ENCODE measurements around the gene PLEKHA5.
"Not testable (repeated sequence)": the region's sequence is repeated elsewhere in the genome, so short reads cannot be mapped to it uniquely, and the experiment has no call there.

Gene PLEKHA5

GRCh38 chr12:19203013-19203412 is 73.5 kb downstream of the PLEKHA5 start:
- DNase-seq (ENCODE audit: low spot score): no peak

- no peak for DNase-seq (ENCODE audit: low spot score)
Observed at GRCh38 chr12:19203539-19204506, 74.3 kb downstream of the PLEKHA5 start.

DNA sequence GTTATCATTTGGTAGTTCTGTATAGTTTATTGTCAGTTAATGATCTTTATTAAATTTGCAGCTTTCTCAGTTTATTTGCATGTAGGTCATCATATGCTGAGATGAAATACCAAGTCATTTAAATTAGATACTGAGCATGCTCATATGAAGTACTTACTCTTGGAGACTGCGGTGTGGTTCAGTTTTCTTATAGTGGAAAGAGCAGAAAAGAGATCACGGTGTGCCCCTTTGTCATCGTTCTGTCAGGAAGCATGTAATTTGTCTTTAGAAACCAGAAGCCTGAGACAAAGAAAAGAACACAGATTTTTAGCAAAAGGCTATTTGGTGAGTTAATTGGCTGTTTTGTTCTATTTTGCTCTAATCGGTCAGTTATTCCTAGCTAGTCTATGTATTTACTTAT is 75.6 kb downstream of the PLEKHA5 start:
- no peak for DNase-seq (ENCODE audit: low spot score)

DNA sequence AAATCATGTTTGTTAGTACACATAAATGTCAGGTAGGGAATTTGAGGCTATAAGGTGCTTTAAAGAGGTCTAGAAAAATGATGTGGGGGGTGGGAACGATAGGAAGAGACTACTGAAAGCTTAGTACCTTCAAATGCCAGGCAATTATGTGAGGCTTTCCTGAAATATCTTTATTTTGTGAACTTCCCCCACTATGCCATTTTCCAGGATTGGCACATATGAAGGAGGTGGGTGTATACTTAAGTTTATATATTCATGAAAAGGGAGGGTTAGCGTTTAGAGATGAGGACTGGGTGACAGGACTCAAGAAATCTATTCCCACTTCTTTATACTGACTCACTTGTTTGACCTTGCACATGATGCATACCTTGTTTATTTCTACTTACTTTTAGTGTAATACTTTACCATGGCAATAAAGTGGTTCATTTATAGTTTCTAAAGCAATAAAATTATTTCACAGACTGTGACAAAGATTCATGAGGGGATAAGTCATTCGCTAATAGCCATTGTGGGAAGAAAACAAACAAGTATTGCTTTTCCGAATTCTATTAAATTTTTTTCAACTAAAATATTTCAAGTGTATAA is 77.1 kb downstream of the PLEKHA5 start:
- DNase-seq (ENCODE audit: low spot score): no peak

DNA sequence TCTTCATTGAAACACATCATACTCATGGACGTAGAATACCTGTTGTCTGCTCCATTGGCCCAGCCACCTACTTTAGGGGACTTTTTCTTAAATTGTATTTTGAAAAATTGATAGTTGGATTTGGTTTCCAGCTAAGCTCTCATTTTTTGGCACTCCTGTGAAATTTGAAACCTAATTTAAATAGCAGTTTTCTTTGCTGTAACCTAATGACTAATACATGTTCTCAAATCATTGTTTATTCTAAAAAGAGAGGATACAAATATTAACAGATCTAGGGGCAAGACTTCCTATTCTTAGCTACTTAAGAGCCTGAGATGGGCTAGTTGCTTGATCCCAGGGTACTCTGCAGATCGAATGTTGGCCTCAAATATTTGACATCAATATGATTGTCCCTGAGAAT is 78.9 kb downstream of the PLEKHA5 start:
- no peak for DNase-seq (ENCODE audit: low spot score)

DNA sequence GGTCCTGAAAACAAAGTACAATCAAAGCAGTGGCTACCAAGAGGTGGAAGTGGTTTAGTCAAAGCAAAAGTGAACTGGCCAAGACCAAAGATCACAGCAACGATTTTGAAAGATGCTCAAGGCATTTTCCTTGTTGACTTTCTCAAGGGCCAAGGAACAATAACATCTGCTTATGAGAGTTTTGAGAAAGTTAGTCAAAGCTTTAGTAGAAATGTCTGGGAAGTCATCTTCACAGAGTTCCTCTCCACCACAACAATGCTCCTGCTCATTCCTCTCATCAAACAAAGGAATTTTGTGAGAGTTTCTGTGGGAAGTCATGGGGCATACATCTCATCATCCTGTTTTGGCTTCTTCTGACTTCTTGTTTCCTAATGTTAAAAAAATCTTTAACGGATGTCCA is 80.1 kb downstream of the PLEKHA5 start:
- DNase-seq (ENCODE audit: low spot score): no peak

GRCh38 chr12:19211802-19212201 is 82.3 kb downstream of the PLEKHA5 start:
- no peak for DNase-seq (ENCODE audit: low spot score)

DNA sequence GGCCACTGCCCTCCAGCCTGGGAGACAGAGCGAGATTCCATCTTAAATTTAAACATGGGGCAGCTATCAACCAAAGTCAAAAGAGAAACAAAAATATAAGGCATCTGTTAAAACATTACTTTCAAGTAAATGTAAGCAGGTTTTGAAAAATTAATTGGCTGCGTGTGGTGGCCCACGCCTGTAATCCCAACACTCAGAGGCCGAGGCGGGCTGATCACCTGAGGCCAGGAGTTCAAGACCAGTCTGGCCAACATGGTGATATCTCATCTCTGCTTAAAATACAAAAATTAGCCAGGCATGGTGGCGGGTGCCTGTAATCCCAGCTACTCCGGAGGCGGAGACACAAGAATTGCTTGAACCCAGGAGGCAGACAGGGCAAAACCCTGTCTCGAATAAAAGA is 82.7 kb downstream of the PLEKHA5 start:
- no peak for DNase-seq (ENCODE audit: low spot score)

- DNase-seq (ENCODE audit: low spot score): no peak
Observed at GRCh38 chr12:19214020-19214419, 84.5 kb downstream of the PLEKHA5 start.

DNA sequence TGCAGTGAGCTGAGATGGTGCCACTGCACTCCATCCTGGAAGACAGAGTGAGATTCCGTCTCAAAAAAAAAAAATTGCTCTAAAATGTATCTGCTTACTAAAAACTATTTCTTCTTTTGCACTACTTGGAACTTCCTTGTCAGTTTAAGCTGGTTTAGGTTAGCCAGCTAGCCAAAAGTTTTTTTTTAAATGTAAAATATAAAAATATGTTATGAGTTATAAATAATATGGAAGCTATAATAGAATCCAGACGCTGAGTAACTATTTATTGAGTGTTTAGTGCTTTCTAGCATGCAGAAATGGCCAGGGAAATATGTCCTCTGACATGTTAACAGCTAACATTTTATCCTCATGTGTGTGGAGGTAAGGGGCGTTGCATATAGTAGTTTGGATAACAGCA is 85.6 kb downstream of the PLEKHA5 start:
- no peak for DNase-seq (ENCODE audit: low spot score)

- no peak for DNase-seq (ENCODE audit: low spot score)
Observed at GRCh38 chr12:19217446-19217845, 87.9 kb downstream of the PLEKHA5 start.

DNA sequence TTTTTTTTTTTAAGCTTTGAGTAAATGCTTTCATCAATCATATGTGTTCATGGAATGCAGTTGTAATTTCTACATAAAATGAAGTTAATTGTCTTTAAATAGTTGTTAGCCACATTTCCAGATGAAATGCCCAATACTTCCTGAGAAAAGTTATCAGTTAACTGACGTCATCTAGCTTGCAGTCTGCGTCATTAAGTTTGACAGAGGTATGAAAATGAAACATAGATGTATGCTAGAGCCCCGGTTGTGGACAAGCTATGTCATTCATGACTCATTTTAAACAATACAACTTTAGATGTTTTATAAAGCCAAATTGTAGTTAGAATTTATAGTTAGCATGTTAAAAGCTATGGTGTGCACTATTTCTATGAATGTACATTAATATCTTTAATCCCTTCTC is 90.7 kb downstream of the PLEKHA5 start:
- no peak for DNase-seq (ENCODE audit: low spot score)

DNA sequence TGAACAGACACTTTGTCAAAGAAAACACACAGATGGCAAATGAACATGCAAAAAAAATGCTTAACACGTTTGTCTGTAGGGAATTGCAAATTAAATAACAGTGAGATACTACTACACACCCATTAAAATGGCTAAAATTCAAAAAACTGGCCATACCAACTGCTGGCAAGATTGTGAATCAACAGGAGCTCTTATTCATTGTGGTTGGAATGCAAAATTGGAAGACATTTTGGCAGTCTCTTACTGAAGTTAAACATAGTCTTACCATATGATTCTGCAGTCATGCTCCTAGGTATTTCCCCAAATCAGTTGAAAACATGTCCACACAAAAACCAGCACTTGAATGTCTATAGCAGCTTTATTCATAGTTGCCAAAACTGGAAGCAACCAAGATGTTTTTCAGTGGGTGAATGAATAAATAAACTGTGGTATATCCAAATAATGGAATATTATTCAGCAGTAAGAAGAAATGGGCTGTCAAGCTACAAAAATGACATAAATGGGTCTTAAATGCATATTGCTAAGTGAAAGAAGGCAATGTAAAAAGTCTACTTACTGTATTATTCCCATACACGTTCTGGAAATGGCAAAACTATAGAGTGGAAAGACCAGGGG is 91.4 kb downstream of the PLEKHA5 start:
- DNase-seq (ENCODE audit: low spot score): peak; percentile 13

DNA sequence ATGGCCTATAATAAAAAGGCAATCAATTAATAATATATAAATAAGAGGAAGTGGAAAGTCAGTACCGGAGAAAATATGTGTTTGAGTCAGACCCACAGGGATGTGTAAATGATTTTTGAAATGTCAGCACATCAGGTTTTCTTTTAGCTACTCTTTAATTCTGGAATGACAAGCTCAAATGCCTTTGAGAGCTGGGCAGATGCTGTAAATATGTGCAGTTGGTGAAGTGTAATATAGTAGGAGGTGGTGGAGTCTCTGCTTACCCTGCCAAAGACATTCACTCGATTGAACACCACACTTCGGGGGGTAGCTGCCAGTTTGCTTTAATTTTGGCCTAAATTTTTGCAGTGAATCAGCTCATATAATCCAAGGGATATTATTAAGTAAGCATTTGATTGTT is 93.0 kb downstream of the PLEKHA5 start:
- DNase-seq (ENCODE audit: low spot score): no peak

GRCh38 chr12:19223018-19223417 is 93.5 kb downstream of the PLEKHA5 start:
- no peak for DNase-seq (ENCODE audit: low spot score)

GRCh38 chr12:19223695-19224094 is 94.2 kb downstream of the PLEKHA5 start:
- peak; percentile 48 for DNase-seq (ENCODE audit: low spot score)

- DNase-seq (ENCODE audit: low spot score): no peak
Observed at GRCh38 chr12:19224746-19225145, 95.2 kb downstream of the PLEKHA5 start.

DNA sequence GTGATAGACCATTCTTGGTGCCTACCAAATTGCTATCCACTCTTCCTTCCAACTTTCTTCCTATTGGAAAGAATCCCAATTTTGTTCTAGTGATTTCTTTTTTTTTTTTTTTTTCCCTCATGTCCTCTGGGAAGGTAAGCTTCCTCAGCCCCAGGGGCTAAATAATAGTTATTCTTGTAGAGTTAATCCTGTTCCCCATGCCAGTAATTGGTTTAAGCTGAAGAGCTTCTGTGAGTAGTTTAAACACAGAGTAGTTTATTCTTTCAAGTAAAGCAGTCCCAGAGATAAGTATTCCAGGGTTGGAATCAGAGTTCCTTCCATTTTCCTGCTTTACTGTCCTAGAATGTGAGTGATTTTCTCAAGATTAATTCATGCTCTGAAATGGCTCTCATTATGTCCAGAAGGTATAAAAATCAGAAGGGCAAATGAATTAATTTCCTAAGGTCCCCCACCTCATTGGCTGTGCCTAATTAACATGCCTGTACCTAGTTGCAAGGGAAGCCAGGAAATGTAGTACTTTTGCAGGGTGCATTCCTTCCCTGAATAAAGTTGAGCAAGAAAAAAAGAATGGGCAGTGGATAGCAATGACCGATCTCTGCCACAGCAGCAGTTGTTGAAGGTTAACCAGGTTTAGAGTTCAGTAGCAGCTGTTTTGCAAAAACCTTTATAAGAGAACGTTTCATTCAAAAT is 97.8 kb downstream of the PLEKHA5 start:
- DNase-seq (ENCODE audit: low spot score): no peak

GRCh38 chr12:19227880-19228210 is 98.3 kb downstream of the PLEKHA5 start:
- no peak for DNase-seq (ENCODE audit: low spot score)

DNA sequence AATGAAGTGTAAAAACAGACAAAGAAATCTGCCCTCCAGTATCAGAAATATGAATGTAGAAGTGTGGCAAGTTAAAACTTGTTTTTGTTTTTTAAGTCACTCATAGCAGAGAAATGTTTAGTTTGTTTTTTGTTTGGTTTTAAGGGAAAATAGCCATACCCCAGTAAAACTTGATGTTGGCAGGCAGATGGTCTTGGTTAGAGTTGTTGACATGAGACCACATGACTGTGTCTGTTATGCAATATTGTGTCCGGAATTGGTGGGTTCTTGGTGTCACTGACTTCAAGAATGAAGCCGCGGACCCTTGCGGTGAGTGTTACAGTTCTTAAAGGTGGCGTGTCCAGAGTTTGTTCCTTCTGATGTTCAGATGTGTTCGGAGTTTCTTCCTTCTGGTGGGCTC is 99.5 kb downstream of the PLEKHA5 start:
- not testable (repeated sequence) for DNase-seq (ENCODE audit: low spot score)

- no peak for DNase-seq (ENCODE audit: low spot score)
Observed at GRCh38 chr12:19230299-19230866, 100.8 kb downstream of the PLEKHA5 start.

- DNase-seq (ENCODE audit: low spot score): no peak
Observed at GRCh38 chr12:19230896-19231295, 101.4 kb downstream of the PLEKHA5 start.
